SHP77 (cell line): ENCODE results near the gene MINDY4.

Experiments used
- DNase-seq, 2 experiments: peaks; one replicate each; lab custom pipeline; 2025; lab: John Stamatoyannopoulos, UW

MINDY4 gene

DNA sequence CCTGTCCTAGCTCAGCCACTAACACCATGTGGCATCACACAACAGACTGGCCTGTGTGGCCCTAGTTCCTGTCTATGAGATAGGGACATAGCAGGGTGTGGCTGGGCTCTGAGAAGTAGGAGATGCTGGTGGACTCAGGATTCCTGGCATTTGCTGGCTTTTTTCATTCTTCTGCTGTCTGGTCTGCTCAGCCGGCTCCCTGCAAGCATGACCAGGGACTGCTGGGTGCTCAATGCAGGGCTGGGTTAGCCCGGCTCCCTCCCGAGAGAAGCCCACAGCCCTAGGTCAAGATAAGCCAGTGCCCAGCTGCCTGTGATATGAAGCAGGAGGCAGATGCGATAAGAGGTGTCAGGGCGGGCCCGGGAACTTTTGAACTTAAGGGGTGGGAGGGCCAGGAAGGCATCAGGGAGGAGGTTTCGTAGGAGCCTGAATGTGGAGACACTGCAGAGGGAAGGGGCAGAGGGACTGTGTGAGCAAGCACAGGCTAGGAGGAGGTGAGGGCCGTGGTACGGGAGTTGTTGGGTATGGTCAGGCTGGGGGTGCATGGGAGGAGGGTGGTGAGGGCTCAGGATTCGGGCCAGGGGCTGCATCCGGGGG lies 143.9 kb downstream of the MINDY4 start:
- DNase-seq = no peak

DNA sequence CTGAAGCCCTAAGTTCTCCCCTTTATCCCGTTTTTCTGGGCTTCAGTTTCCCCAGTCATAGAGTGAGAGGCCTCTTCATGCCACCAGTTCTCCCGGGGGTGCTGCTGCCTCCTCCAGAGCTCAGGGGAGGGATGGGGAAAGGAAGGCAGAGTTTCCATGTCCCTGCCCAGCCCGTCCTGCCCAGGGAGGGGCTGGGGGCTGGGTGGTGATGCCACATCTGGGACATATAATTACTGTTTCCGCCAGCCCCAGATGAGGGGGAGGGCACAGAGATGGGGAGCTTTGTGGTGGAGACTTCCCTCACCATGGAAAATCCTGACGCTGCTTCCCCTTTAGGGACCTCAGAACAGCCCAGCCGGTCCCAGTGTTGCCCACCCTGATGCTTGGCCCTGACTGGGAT lies 144.5 kb downstream of the MINDY4 start:
- DNase-seq = no peak

DNA sequence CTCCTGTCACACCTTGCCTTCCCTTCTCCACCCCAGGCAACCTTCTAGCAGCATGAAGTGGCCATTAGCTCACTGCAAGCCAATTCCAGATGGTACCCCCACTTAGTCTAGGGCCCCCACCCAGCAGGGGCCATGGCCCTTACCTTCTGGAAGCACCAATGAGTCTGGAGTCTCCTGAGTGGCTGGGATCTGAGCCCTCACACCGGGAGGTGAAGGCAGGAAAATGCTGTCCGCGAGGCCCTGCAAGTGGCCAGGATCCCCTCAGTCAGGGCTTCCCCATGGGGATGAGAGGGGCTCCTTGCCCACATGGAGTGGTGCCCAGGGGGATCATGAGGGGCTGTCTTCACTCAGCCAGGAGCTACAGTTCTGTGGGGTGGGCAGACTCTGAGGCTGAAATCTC lies 145.0 kb downstream of the MINDY4 start:
- DNase-seq = no peak

DNA sequence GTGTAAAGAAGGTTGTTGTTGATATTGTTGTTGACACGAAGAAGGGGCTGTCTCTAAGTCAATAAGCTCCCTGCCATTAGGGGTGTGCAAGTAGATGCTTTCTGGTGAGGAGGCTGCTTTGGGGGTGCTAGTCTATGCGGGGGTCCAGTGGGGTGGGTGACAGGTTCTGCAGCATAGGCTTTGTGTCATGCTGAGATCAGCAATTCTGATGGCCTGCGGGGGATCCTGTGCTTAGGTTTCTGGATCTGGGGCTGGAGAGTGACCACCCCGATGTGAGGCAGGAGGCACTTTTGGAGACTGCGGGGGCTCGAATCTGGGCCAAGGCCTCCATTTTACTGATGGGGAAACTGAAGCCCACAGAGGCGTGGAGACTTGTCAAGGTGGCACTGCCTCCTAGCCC lies 145.6 kb downstream of the MINDY4 start:
- DNase-seq = no peak

DNA sequence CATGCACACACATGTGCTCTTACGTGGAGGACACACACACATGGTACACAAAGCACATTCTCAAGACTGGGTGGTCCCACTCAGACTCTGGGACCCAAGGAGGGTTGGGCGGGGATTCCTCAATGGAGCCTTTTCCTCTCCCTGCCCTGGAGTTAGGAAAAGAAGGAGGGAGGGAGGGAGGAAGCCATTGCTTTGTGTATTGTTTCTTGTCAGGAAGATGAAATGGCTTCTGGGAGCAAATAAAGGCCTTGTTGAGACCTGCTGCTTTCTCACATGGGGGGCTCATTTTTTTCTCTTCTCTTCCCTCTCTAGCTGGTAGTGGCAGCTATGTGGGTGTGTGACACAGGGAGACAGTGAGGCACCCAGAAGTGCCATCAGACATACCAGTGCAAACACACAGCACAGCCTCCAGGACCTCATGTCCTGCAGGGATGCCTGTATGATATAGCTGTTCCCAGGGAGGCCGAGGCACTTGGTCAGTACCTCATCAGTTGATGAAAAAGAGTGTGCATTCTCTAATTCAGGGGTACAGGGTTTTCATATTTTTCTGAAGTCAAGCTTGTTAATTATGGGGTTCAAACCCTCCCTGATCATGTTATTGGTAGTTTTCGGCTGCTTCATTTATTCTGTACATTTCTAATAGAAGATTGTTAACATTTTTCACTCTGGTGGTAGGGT lies 146.1 kb downstream of the MINDY4 start:
- DNase-seq = no peak

DNA sequence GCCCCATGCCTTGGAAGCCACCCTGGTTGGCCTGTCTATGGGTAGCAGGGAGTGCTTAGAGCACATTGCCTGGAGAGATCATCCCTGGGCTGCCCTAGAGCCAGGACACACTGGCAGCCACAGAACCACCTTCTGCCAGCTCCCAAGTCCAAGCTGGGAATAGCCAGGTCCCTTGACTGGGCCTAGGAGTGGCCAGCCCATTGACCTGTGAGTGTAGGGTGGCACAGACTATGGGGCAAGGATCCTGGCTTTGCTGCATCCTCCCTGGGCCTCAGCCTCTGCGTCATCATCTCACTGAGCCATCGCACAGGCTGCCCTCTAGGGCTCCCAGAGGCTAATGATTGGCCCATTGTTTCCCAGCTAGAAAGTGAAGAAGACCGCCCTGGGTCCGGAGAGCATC lies 147.5 kb downstream of the MINDY4 start:
- DNase-seq = no peak

DNA sequence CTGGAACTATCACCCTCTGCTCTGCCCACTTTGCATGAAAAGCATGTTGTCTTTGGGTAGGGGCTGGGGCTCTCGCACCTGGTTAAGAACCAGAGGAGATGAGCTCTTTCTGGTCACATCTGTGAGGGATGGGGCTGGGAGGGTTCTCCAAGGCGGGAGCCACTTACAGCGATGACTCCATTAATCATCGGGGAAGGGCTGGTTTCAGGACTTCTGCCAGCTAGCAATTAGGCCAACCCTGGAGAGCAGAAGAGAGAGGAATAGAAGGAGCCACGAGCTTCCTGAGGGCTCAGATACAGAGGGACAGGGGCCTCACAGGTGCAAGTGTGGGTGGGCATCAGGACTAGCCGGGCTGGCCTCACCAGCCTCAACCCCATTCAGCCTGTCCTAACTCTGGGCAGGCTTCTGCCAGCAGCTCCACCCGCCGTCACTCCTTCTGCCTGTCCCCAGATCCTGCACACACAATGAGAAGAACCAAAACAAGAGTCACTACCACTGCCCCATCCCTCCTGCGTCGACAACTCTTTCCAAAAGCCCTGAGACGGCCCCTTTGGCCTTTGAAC lies 148.9 kb downstream of the MINDY4 start:
- no peak for DNase-seq

DNA sequence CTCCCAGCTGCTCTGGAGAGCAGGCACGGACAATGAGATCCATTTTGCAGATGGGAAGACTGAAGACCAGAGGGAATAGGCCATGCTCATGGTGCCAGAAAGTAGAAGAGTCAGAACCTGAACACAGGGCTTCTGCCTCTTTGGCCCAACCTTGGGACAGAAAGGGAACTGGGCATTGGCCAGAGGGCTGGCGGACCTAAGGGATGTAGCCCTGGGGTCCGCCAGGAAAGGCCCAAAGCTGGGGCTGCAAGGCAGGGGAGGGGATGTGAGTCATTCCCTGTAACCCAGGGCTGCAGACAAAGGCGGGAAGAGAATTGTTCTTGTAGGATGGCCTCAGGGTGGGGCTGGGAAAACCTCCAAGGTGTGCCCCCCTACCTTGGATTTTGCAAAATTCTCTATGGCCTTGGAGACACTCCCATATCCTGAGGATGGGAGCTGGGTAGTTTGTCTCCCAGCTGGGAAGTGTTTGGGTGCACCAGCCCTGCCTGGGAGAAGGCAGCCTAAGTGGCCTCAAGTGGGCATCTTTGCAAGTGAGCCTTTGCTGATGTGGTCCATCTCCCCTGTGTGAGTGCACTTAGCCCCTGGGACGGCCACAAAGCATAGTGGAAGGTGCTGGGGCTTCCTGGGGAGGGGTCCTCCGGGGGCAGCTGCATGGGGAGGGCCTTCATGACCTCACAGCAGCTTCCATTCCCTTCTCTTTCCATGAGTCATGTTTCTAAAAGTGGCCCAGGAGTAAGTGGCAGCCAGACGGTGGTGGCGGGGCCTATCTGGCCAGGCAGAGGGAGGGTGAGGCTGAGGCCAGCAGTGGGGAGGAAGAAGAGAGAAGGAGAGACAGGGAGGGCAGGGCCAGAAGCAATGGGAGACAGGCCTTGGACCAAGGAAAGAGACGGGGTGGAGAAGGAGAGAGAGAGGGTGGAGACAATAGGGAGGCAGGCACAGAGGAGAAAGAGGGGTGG lies 149.6 kb downstream of the MINDY4 start:
- no peak for DNase-seq

DNA sequence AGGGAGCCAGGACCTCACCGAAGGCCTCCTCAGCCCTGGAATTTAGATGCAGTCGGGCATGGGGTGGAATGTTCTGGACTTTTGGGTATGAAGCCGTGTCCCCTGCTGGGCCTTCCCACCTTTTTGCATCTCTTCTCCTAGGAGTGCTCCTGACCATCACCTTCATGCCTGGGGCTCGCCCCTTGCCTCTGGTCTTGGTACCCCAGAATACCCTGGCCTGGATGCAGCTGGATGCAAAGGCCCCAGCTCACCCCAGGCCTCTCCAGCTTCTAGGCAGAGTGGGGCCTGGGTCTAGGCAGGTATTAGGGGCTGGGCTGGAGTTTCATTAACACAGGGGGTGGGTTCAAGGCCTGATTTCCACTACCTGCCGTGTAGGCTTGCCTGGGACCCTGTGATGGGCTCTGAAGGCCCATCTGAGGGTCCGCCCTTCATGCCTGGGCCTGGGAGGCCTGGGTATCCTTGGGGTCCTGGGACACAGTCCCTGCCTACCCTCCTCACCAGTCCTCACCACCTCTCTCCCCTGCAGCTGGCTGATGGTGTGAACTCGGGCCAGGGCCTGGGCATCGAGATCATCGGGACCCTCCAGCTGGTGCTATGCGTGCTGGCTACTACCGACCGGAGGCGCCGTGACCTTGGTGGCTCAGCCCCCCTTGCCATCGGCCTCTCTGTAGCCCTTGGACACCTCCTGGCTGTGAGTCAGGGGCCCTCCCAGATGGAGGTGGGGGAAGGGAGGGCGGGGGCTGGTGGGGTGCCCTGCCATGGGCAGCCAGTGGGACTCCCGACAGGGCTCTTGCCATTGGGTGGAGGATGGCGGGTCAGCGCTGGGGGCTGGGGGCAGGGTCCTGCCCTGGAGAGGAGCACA lies 150.6 kb downstream of the MINDY4 start:
- no peak for DNase-seq

DNA sequence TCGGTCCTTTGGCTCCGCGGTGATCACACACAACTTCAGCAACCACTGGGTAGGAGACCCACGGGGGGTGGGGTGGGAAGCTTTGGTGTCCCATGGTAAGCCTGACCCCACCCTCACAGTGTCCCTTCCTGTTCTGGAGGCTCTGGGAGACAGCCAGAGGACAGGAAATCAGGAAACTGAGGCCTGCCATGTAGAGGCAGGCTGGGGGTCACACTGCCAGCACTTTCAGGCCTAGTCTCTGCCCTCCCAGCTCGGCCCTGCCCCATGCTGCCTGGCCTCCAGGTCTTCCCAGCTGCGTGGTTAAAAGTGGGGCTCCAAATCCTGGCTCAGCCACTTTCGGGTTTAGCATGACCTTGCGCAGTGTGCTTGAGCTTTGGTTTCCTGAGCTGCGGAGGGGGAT lies 151.4 kb downstream of the MINDY4 start:
- no peak for DNase-seq

DNA sequence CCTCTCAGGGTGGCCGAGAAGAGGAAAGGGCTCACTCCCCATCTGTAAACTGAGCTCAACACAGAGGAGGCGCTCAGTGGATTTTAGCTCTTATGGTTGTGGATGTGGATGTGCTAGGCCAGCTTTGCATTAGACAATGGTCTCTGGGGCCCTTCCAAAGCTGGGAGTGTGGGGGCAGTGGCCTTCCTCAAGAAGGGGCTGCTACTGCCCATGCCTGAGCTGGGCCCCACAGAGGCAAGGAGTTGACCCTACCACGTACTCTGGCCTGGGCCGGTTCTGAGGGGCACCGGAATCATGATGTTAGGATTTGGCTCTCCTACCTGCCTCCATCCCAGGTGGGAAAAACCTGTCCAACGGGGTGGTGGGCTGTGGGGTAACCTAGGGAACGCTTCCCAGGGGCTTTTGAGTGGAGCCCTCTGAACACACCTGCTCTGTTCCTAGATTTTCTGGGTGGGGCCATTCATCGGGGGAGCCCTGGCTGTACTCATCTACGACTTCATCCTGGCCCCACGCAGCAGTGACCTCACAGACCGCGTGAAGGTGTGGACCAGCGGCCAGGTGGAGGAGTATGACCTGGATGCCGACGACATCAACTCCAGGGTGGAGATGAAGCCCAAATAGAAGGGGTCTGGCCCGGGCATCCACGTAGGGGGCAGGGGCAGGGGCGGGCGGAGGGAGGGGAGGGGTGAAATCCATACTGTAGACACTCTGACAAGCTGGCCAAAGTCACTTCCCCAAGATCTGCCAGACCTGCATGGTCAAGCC lies 152.0 kb downstream of the MINDY4 start:
- no peak for DNase-seq

DNA sequence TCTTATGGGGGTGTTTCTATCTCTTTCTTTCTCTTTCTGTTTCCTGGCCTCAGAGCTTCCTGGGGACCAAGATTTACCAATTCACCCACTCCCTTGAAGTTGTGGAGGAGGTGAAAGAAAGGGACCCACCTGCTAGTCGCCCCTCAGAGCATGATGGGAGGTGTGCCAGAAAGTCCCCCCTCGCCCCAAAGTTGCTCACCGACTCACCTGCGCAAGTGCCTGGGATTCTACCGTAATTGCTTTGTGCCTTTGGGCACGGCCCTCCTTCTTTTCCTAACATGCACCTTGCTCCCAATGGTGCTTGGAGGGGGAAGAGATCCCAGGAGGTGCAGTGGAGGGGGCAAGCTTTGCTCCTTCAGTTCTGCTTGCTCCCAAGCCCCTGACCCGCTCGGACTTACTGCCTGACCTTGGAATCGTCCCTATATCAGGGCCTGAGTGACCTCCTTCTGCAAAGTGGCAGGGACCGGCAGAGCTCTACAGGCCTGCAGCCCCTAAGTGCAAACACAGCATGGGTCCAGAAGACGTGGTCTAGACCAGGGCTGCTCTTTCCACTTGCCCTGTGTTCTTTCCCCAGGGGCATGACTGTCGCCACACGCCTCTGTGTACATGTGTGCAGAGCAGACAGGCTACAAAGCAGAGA lies 152.7 kb downstream of the MINDY4 start:
- no peak for DNase-seq

DNA sequence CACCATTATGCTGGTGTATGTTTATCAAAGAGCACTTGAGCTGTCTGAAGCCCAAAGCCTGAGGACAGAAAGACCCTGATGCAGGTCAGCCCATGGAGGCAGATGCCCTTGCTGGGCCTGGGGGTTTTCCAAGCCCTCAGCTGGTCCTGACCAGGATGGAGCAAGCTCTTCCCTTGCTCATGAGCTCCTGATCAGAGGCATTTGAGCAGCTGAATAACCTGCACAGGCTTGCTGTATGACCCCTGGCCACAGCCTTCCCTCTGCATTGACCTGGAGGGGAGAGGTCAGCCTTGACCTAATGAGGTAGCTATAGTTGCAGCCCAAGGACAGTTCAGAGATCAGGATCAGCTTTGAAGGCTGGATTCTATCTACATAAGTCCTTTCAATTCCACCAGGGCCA lies 153.4 kb downstream of the MINDY4 start:
- DNase-seq = no peak

DNA sequence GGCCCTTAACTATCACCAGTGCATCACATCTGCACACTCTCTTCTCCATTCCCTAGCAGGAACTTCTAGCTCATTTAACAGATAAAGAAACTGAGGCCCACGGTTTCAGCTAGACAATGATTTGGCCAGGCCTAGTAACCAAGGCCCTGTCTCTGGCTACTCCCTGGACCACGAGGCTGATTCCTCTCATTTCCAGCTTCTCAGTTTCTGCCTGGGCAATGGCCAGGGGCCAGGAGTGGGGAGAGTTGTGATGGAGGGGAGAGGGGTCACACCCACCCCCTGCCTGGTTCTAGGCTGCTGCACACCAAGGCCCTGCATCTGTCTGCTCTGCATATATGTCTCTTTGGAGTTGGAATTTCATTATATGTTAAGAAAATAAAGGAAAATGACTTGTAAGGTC lies 153.9 kb downstream of the MINDY4 start:
- DNase-seq = no peak

DNA sequence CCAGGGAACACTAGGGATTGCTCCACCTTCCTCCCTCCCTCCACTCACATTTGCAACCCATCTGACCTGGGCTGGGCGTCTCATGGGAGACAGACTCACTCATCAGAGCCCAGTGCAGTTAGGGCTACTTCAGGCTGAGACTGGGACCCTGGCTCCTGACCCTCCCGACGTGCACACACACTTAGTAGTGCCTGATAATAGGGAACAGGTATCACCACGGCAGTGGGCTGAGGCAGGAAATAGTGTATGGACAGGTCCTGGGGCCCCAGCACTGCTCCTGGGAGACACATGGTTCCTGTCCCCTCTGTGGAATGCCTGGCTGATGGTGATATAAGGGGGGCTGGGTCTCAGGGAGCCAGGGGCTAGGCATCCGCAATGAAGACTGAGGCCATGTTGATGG lies 154.7 kb downstream of the MINDY4 start:
- no peak for DNase-seq

DNA sequence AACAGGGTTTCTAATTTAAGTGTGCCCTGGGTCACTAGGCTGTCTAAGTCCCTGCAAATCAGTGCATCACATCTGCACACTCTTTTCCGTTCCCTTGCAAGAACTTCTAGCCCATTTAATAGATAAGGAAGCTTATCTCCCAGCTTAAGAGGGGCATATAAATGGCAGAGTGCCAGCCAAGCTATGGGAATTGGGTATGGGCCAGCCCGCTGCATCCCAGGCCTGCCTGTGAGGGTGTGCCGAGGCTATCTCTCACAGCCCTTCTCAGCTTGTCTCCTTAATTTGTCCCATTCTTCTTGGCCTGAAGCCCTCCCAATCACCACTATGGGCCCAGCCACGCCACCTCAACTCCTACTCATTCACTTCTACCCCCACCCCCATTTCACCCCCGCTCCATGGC lies 155.1 kb downstream of the MINDY4 start:
- no peak for DNase-seq

DNA sequence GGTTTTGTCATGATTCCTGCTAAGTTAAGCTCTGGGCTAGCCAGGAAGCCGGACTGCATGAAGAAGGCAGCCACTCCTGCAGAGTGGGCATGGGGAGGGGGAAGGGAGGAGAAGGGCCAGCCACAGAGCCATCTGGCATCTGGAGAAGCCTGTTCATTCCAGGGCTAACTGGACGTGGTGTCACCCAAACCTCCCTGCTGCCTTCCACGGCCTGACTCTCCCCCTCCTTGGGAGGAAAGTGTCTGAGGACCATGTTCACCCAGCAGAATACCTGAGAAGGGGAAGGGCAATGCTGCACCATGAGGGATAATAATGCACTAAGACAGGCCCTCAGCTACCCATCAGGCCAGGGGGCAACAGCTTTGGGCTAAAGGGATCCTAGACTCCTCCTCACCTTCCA lies 155.8 kb downstream of the MINDY4 start:
- no peak for DNase-seq

DNA sequence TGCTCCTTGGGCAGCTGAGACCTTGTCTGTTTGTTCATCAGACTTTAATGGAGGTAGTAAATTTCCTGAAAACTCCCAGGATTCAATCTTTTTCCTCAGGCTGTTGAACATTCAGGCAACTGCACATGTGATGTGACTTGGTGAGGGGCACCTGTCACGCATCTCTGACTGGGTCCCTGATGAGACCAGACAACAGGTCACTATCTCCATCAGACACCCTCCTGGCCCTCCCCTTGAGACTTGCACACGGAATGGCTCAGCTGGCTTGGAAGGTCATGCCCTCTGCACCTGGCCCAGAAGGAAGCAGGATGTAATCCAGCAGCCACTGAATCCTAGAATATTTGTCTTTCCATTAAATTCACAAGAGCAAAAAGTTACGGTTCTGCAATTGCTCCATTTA lies 156.3 kb downstream of the MINDY4 start:
- no peak for DNase-seq

DNA sequence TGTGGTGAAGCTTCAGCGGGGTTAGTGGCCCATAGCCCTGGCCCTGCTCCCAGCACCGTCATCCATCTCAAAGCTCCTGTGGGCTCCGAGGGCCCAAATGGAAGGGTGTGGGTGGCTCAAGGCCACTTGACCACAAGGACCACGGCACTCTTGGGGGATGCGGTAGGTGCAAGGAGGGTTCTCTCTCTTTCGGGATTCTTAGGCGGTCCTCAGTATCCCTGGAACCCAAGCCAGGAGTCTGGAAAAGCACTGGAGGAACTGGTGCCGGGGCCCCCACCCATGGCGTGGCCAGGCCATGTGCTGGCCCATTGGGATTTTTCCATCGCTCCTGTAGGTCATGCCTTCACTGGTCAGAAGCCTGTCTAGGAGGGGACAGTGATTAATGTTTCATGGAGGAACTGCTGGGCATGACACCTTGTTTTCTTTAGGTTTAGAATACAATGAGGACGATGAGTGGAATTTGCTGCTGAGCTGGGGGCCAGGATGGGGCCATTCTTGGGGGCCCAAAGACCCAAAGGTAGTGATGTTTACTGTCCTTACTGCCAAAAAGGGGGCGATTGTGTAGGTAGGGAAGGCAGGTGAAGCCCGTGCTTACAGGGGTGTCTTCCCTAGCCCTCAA lies 157.1 kb downstream of the MINDY4 start:
- DNase-seq = no peak

DNA sequence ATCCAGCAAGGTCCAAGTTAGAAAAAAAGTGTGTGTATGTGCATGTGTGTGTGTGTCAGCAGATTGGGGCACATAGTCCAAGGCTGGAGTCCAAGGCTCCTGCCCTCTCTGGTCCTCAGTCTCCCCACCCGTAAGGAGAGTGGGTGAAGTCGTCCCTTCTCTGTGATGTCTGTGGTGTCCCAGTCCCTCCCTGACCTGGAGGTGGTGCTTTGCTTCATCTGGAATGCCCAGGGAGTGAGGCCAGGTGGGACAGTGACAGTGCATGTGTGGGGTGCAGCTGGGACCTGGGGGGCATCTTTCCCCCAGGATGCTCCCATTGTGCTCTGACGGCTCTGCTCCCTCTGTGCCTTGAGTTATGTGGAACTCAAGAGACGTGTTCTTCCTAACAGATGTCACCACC lies 158.5 kb downstream of the MINDY4 start:
- DNase-seq = no peak
